Measurements from ENCODE around the gene POLR1D.
A peak's percentile ranks its signal among the peaks of the same experiment; 100 is the strongest.

The POLR1D gene

GRCh38 chr13:27617881-27618321, 3.8 kb upstream of the POLR1D start:
- H3K36me3 ChIP-seq (ENCODE audit: insufficient read depth, low read length): peaks cover 2% of the 10 kb centered on the region

GRCh38 chr13:27619093-27619727, 2.5 kb upstream of the POLR1D start:
- no peaks in the 10 kb centered on the region for H3K27me3 ChIP-seq (ENCODE audit: insufficient read depth, low read length, poor library complexity)
- H3K9ac ChIP-seq (ENCODE audit: low read depth, low read length): peak overlapping the region; percentile 85
- ATAC-seq (ENCODE audit: insufficient read depth, low read depth): no peak
- no peak for DNase-seq
- H3K4me2 ChIP-seq (ENCODE audit: insufficient read depth, low read length): peak overlapping the region; percentile 95
- H3K4me3 ChIP-seq (ENCODE audit: low read depth in 1 of 2, low read length in 2 of 2): peak overlapping the region; percentile 86 to 95
- no peak for TF ChIP-seq CTCF (IDR thresholded peaks at IDR 0.05; ENCODE audit: borderline replicate concordance, extremely low read depth, low read length, poor library complexity, severe bottlenecking)
- TF ChIP-seq EZH2 (IDR thresholded peaks at IDR 0.05; ENCODE audit: borderline replicate concordance, low read depth, low read length, severe bottlenecking): no peak
- H4K20me1 ChIP-seq (ENCODE audit: insufficient read depth, low read length): peaks cover 40% of the 10 kb centered on the region; the same call in 1 of the 2 replicates
- H3K27ac ChIP-seq (ENCODE audit: low read length): peak overlapping the region; percentile 71; the same call in 1 of the 2 replicates
- H3K36me3 ChIP-seq (ENCODE audit: insufficient read depth, low read length): peaks cover 16% of the 10 kb centered on the region
- peaks cover 58% of the 10 kb centered on the region for H3K4me1 ChIP-seq (ENCODE audit: insufficient read depth, low read length)
- peaks cover 94% of the 10 kb centered on the region for H3K79me2 ChIP-seq (ENCODE audit: insufficient read depth, low read length)
- peak overlapping the region; percentile 57 for H2AFZ ChIP-seq (ENCODE audit: low read depth, low read length)
- H3K9me3 ChIP-seq (ENCODE audit: insufficient read depth, low read length, severe bottlenecking): no peaks in the 10 kb centered on the region

More at GRCh38 chr13:27617881-27618321, 3.8 kb upstream of the POLR1D start:
- no peak for TF ChIP-seq EZH2 (IDR thresholded peaks at IDR 0.05; ENCODE audit: borderline replicate concordance, low read depth, low read length, severe bottlenecking)
- no peak for TF ChIP-seq CTCF (IDR thresholded peaks at IDR 0.05; ENCODE audit: borderline replicate concordance, extremely low read depth, low read length, poor library complexity, severe bottlenecking)
- Histone ChIP-seq H3K27me3 (ENCODE audit: insufficient read depth, low read length, poor library complexity) (no peaks in the 10 kb centered on the region), H3K9ac (ENCODE audit: low read depth, low read length) (no peak overlapping the region), H4K20me1 (ENCODE audit: insufficient read depth, low read length) (peaks cover 34% of the 10 kb centered on the region; the same call in 1 of the 2 replicates), H3K4me3 (ENCODE audit: low read depth in 1 of 2, low read length in 2 of 2) (peak overlapping the region in 1 of 2 experiments; percentile 86; a peak in 1 of 4 replicates), H3K4me1 (ENCODE audit: insufficient read depth, low read length) (peaks cover 45% of the 10 kb centered on the region), H3K79me2 (ENCODE audit: insufficient read depth, low read length) (peaks cover 94% of the 10 kb centered on the region), H3K9me3 (ENCODE audit: insufficient read depth, low read length, severe bottlenecking) (no peaks in the 10 kb centered on the region), H2AFZ (ENCODE audit: low read depth, low read length) (no peak overlapping the region), H3K27ac (ENCODE audit: low read length) (no peak overlapping the region), H3K4me2 (ENCODE audit: insufficient read depth, low read length) (peak overlapping the region; percentile 95)
- no peak for DNase-seq
- ATAC-seq (ENCODE audit: insufficient read depth, low read depth): no peak

DNA sequence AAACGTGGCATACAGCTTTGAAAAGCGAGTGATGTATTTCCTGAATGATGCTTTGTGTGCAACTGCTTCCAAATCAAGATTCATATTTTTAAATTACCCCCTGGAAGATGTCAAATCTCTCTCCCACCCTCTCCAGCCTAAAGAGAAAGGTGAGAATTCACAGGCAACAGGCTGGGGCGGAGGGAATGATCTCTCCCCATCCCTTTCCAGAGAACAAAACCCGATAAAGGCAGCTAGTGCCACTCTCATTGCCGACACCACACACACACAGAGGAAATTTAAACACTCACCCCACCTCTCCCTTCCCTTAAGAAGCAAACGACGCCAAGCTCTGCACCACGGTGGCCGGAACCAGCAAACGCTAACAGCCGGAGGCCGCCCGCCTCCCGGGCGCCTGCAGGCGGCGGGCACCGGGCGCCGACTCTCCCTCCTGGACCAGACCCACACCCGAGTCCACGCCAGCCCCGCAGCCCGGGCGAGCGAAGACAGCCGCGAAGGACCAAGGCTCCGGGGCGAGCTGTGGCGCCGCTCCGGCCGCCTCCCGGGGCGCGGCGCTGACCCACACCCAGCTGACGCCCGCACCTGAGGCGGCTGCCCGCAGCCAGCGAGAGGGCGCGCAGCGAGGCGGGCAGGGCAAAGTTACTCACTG, 1.8 kb upstream of the POLR1D start:
- TF ChIP-seq EZH2 (IDR thresholded peaks at IDR 0.05; ENCODE audit: borderline replicate concordance, low read depth, low read length, severe bottlenecking) (no peak), CTCF (IDR thresholded peaks at IDR 0.05; ENCODE audit: borderline replicate concordance, extremely low read depth, low read length, poor library complexity, severe bottlenecking) (peak; percentile 27)
- peak overlapping the region; percentile 95 for H3K4me2 ChIP-seq (ENCODE audit: insufficient read depth, low read length)
- peak overlapping the region; percentile 71 for H3K27ac ChIP-seq (ENCODE audit: low read length)
- H3K4me3 ChIP-seq (ENCODE audit: low read depth in 1 of 2, low read length in 2 of 2): peak overlapping the region; percentile 86 to 95
- H4K20me1 ChIP-seq (ENCODE audit: insufficient read depth, low read length): peaks cover 40% of the 10 kb centered on the region; the same call in 1 of the 2 replicates
- H2AFZ ChIP-seq (ENCODE audit: low read depth, low read length): peak overlapping the region; percentile 57
- H3K9ac ChIP-seq (ENCODE audit: low read depth, low read length): peak overlapping the region; percentile 85
- peaks cover 62% of the 10 kb centered on the region for H3K4me1 ChIP-seq (ENCODE audit: insufficient read depth, low read length)
- DNase-seq (peak; percentile 50), ATAC-seq (ENCODE audit: insufficient read depth, low read depth) (peak; percentile 13)
- H3K79me2 ChIP-seq (ENCODE audit: insufficient read depth, low read length): peaks cover 94% of the 10 kb centered on the region
- peaks cover 20% of the 10 kb centered on the region for H3K36me3 ChIP-seq (ENCODE audit: insufficient read depth, low read length)
- H3K27me3 ChIP-seq (ENCODE audit: insufficient read depth, low read length, poor library complexity): no peaks in the 10 kb centered on the region
- H3K9me3 ChIP-seq (ENCODE audit: insufficient read depth, low read length, severe bottlenecking): no peaks in the 10 kb centered on the region
